GM12878 (cell line): ENCODE measurements around the gene DOCK1. TPM values are rescaled to one million over a fixed set of nuclear protein-coding genes. Genes with fewer than 3 reads are reported as not detected.

Experiments used
- ATAC-seq: fragments of 200-7000 bp; cut with Tn5 transposase; 3 replicates; pipeline ENCODE4 v1.9.1; 2020; ENCODE audit warnings: mild to moderate bottlenecking, moderate library complexity
- BruUV-seq: library from RNA; stranded (reverse); fragments of 400-500 nt; replicated peaks from 2 replicates; lab custom pipeline; 2021; lab: Mats Ljungman, UMichigan
- CTCF ChIA-PET: fragments of 300-600 bp; sonication (Branson Sonifier 250); formaldehyde crosslinking; extraction: SDS; loops from one replicate; lab custom pipeline; 2021; ENCODE audit warnings: inconsistent platforms; lab: Yijun Ruan, JAX
- POLR2A ChIA-PET: fragments of 350-600 bp; formaldehyde crosslinking; extraction: SDS; loops from one replicate; lab custom pipeline; 2021; ENCODE audit warnings: inconsistent platforms; lab: Charles Lee
- RAD21 ChIA-PET: fragments of 300-600 bp; sonication (Branson Sonifier 250); formaldehyde crosslinking; loops from one replicate; lab custom pipeline; 2023; ENCODE audit warnings: antibody characterized with exemption; ENCODE audit not compliant: unreplicated experiment; lab: Charles Lee
- SMC1A ChIA-PET: fragments of 300-600 bp; sonication (Branson Sonifier 250); formaldehyde crosslinking; loops from one replicate; lab custom pipeline; 2023; ENCODE audit not compliant: unreplicated experiment, uncharacterized antibody; lab: Charles Lee
- DNase-seq: peaks from one replicate; pipeline ENCODE4 v3.0.0-alpha.2; 2011; ENCODE audit warnings: low read depth, low spot score
- FAIRE-seq: peaks from 3 replicates; lab custom pipeline; 2011; peaks lifted over from hg19 to GRCh38; lab: Jason Lieb, UNC
- H2AFZ ChIP-seq: 2 replicates; pipeline ENCODE4 v1.6.0; 2011; ENCODE audit warnings: low read depth, low read length, control low read depth; ENCODE audit not compliant: control insufficient read depth
- H3K27ac ChIP-seq: 2 replicates; pipeline ENCODE4 v1.5.1; 2011; ENCODE audit warnings: control low read depth; ENCODE audit not compliant: control insufficient read depth, insufficient read depth
- H3K27me3 ChIP-seq, 2 experiments: replicated peaks in 1 of 2; 2 replicates each; pipeline versions ENCODE4 v1.6.0 to v1.6.1; 2011; ENCODE audit warnings: low read length in 1 of 2; ENCODE audit not compliant: control insufficient read depth in 2 of 2, insufficient read depth in 2 of 2
- H3K36me3 ChIP-seq, 2 experiments: 2 replicates each; pipeline ENCODE4 v1.5.1; 2011; ENCODE audit warnings: low read length in 1 of 2; ENCODE audit not compliant: control insufficient read depth in 2 of 2, insufficient read depth in 2 of 2
- H3K4me1 ChIP-seq: 2 replicates; pipeline ENCODE4 v1.6.1; 2011; ENCODE audit warnings: mild to moderate bottlenecking, low read length, moderate library complexity, mixed read lengths; ENCODE audit not compliant: control insufficient read depth, insufficient read depth
- H3K4me2 ChIP-seq: 2 replicates; pipeline ENCODE4 v1.6.0; 2011; ENCODE audit warnings: control low read depth; ENCODE audit not compliant: control insufficient read depth, insufficient read depth
- H3K4me3 ChIP-seq: fragments of 200-600 bp; sonication (generic); 2 replicates; pipeline ENCODE4 v1.5.1; 2016
- H3K79me2 ChIP-seq: 2 replicates; pipeline ENCODE4 v1.6.0; 2011; ENCODE audit warnings: low read length; ENCODE audit not compliant: control insufficient read depth, insufficient read depth
- H3K9ac ChIP-seq: 2 replicates; pipeline ENCODE4 v1.8.0; 2011; ENCODE audit warnings: low read length, control low read depth, mixed read lengths; ENCODE audit not compliant: control insufficient read depth, insufficient read depth
- H3K9me3 ChIP-seq: replicated peaks from 3 replicates; pipeline ENCODE4 v1.5.1; 2011; ENCODE audit warnings: mild to moderate bottlenecking, low read length; ENCODE audit not compliant: control insufficient read depth, insufficient read depth
- H4K20me1 ChIP-seq: 2 replicates; pipeline ENCODE4 v1.6.0; 2011; ENCODE audit not compliant: control insufficient read depth, insufficient read depth
- CTCF ChIP-seq, 3 experiments: IDR thresholded peaks in 2 of 3; conservative IDR thresholded peaks in 1 of 3; 2 replicates each; pipeline ENCODE4 v1.5.1; 2011; ENCODE audit warnings: low read depth in 3 of 3, low read length in 3 of 3, mild to moderate bottlenecking in 3 of 3, control low read depth in 2 of 3, moderate library complexity in 2 of 3, inconsistent platforms in 1 of 3, mixed read lengths in 1 of 3; ENCODE audit not compliant: control insufficient read depth in 2 of 3, insufficient read depth in 1 of 3; ENCODE audit errors: extremely low read depth in 1 of 3
- HDAC6 ChIP-seq: fragments of 200-600 bp; sonication (generic); IDR thresholded peaks from one replicate; pipeline ENCODE4 v1.8.0; 2017; ENCODE audit warnings: antibody characterized with exemption; ENCODE audit not compliant: unreplicated experiment
- IRF4 ChIP-seq: IDR thresholded peaks from 2 replicates; pipeline ENCODE4 v1.6.1; 2011; ENCODE audit warnings: low read depth, low read length
- RAD51 ChIP-seq: fragments of 450-650 bp; IDR thresholded peaks from 2 replicates; pipeline ENCODE4 v1.6.1; 2016; ENCODE audit warnings: moderate library complexity, mild to moderate bottlenecking, inconsistent platforms
- SPI1 ChIP-seq: IDR thresholded peaks from 2 replicates; pipeline ENCODE4 v1.6.1; 2011; ENCODE audit warnings: low read depth, mild to moderate bottlenecking, low read length, moderate library complexity, borderline replicate concordance; ENCODE audit not compliant: insufficient read depth
- SUZ12 ChIP-seq: fragments of 200-600 bp; sonication (generic); IDR thresholded peaks from one replicate; pipeline ENCODE4 v1.6.1; 2018; ENCODE audit warnings: antibody characterized with exemption, mild to moderate bottlenecking; ENCODE audit not compliant: unreplicated experiment
- WGBS: methylation state at CpG from one replicate; pipeline ENCODE4 v1.1.6; 2016; ENCODE audit warnings: low lambda C conversion rate; ENCODE audit not compliant: insufficient replicate concordance, insufficient coverage; ENCODE audit errors: missing lambda C conversion rate; 5-methylcytosine and 5-hydroxymethylcytosine counted together
- in situ Hi-C: fragments of 300-500 bp; cut with MboI; formaldehyde crosslinking; loops from 9 replicates; pipeline ENCODE4 v1.14.3; 2018; ENCODE audit warnings: mixed read lengths
- intact Hi-C: fragments of 100-400 bp; cut with micrococcal nuclease; formaldehyde crosslinking; loops from one replicate; pipeline ENCODE4 v1.14.2; 2022; ENCODE audit not compliant: unreplicated experiment
- polyA plus RNA-seq, 11 experiments: library from polyadenylated mRNA; depleted of rRNA in 4 of 11; unstranded in 6 of 11; stranded (reverse) in 5 of 11; fragments of >200 nt; fragmentation: Nextera tagmentation in 4 of 11; fragmentation: Illumina TruSeq in 1 of 11; extraction: Ambion mirVana in 4 of 11; extraction: Trizol in 1 of 11; gene quantifications; 1 replicate in 1 of 11; 2 replicates in 10 of 11; pipeline versions ENCODE4 v1.2.1 to v1.2.3, GENCODE V29; 2011 to 2016; ENCODE audit warnings: inconsistent platforms in 2 of 11, missing spikeins in 2 of 11, low read depth in 1 of 11
- total RNA-seq, 4 experiments: library from RNA; depleted of rRNA in 3 of 4; stranded (reverse); fragments of >200 nt in 3 of 4; fragmentation: Illumina TruSeq in 1 of 4; extraction: Trizol in 1 of 4; gene quantifications; 2 replicates each; pipeline versions ENCODE4 v1.2.1 to v1.2.3, GENCODE V29; 2013 to 2021
- TF ChIP-seq, protein P1 (sequence below): IDR thresholded peaks from 2 replicates; pipeline ENCODE4 v1.6.1; 2011; ENCODE audit warnings: mild to moderate bottlenecking, low read depth, low read length, moderate library complexity; ENCODE audit not compliant: insufficient replicate concordance
- TF ChIP-seq, protein P2 (sequence below): fragments of 450-650 bp; conservative IDR thresholded peaks from 2 replicates; pipeline ENCODE4 v1.6.1; 2017; ENCODE audit warnings: mild to moderate bottlenecking, moderate library complexity
- TF ChIP-seq, protein P3 (sequence below): fragments of 450-650 bp; IDR thresholded peaks from 2 replicates; pipeline ENCODE4 v1.6.1; 2017; ENCODE audit warnings: mild to moderate bottlenecking, moderate library complexity

Gene DOCK1
- total and polyA plus RNA-seq, 10 of the 15 experiments (the other 5 are each of a cell fraction or from before 2014, with no cell fraction given): 0.05 to 0.18 TPM; not detected in 8

- no peak for TF ChIP-seq CTCF (IDR thresholded peaks at IDR 0.05 in 2 of 3, conservative IDR thresholded peaks at IDR 0.05 in 1 of 3; ENCODE audit: control insufficient read depth in 2 of 3, extremely low read depth in 1 of 3, insufficient read depth in 1 of 3, low read depth in 3 of 3, low read length in 3 of 3)
- TF ChIP-seq IRF4: no peak
These were observed 453.1 kb downstream of the DOCK1 start (continued) for GRCh38 chr10:127358337-127358736.

DNA sequence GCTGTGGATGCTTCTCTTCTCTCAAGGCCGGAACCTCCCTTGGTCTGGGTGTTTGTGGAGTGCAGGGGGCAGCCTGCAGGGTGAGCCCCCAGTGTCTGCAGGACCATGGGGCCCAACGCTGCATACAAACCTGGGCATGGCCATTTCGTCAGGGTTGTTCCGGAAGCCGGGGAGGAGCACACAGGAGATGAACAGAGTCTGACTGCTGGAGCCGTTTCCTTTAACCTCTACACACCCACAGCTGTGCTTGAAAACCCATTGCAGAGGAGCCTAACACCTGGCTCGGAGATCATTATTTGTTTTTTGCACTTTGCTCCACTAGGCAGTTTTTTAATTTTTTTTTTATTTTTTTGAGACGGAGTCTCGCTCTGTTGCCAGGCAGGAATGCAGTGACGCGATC is 458.8 kb downstream of the DOCK1 start:
- 46% methylated on average over 11 of the region's 11 CpGs for WGBS
- no peak for FAIRE-seq
- no peak for DNase-seq
- in situ Hi-C loops: no loop called here
- Histone ChIP-seq H3K4me1 (no peaks in the 10 kb centered on the region), H2AFZ (no peak overlapping the region), H3K27ac (no peak overlapping the region), H3K27me3 (no peaks in the 10 kb centered on the region), H3K79me2 (no peaks in the 10 kb centered on the region), H3K9me3 (no peaks in the 10 kb centered on the region), H3K36me3 (no peaks in the 10 kb centered on the region), H3K4me2 (no peak overlapping the region), H3K4me3 (no peak overlapping the region), H4K20me1 (no peaks in the 10 kb centered on the region), H3K9ac (no peak overlapping the region)
- ChIA-PET SMC1A (no interaction called here), RAD21 (no interaction called here), CTCF (no interaction called here), POLR2A (no interaction called here)
- ATAC-seq: no peak
- TF ChIP-seq HDAC6 (no peak), SUZ12 (no peak), RAD51 (no peak), SPI1 (no peak)
- TF ChIP-seq, protein P1, sequence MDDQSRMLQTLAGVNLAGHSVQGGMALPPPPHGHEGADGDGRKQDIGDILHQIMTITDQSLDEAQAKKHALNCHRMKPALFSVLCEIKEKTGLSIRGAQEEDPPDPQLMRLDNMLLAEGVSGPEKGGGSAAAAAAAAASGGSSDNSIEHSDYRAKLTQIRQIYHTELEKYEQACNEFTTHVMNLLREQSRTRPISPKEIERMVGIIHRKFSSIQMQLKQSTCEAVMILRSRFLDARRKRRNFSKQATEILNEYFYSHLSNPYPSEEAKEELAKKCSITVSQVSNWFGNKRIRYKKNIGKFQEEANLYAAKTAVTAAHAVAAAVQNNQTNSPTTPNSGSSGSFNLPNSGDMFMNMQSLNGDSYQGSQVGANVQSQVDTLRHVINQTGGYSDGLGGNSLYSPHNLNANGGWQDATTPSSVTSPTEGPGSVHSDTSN: no peak
- TF ChIP-seq, protein P2, sequence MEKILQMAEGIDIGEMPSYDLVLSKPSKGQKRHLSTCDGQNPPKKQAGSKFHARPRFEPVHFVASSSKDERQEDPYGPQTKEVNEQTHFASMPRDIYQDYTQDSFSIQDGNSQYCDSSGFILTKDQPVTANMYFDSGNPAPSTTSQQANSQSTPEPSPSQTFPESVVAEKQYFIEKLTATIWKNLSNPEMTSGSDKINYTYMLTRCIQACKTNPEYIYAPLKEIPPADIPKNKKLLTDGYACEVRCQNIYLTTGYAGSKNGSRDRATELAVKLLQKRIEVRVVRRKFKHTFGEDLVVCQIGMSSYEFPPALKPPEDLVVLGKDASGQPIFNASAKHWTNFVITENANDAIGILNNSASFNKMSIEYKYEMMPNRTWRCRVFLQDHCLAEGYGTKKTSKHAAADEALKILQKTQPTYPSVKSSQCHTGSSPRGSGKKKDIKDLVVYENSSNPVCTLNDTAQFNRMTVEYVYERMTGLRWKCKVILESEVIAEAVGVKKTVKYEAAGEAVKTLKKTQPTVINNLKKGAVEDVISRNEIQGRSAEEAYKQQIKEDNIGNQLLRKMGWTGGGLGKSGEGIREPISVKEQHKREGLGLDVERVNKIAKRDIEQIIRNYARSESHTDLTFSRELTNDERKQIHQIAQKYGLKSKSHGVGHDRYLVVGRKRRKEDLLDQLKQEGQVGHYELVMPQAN: no peak
- TF ChIP-seq, protein P3, sequence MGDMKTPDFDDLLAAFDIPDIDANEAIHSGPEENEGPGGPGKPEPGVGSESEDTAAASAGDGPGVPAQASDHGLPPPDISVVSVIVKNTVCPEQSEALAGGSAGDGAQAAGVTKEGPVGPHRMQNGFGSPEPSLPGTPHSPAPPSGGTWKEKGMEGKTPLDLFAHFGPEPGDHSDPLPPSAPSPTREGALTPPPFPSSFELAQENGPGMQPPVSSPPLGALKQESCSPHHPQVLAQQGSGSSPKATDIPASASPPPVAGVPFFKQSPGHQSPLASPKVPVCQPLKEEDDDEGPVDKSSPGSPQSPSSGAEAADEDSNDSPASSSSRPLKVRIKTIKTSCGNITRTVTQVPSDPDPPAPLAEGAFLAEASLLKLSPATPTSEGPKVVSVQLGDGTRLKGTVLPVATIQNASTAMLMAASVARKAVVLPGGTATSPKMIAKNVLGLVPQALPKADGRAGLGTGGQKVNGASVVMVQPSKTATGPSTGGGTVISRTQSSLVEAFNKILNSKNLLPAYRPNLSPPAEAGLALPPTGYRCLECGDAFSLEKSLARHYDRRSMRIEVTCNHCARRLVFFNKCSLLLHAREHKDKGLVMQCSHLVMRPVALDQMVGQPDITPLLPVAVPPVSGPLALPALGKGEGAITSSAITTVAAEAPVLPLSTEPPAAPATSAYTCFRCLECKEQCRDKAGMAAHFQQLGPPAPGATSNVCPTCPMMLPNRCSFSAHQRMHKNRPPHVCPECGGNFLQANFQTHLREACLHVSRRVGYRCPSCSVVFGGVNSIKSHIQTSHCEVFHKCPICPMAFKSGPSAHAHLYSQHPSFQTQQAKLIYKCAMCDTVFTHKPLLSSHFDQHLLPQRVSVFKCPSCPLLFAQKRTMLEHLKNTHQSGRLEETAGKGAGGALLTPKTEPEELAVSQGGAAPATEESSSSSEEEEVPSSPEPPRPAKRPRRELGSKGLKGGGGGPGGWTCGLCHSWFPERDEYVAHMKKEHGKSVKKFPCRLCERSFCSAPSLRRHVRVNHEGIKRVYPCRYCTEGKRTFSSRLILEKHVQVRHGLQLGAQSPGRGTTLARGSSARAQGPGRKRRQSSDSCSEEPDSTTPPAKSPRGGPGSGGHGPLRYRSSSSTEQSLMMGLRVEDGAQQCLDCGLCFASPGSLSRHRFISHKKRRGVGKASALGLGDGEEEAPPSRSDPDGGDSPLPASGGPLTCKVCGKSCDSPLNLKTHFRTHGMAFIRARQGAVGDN: no peak
- intact Hi-C loops: no loop called here
- no TSS peak for BruUV-seq
